Keratinocyte (primary cell): Measurements from ENCODE around the gene COTL1. TPM values are rescaled to one million over a fixed set of nuclear protein-coding genes. Genes with fewer than 3 reads are reported as not detected.

Source experiments
- DNase-seq: peaks from one replicate; pipeline ENCODE4 v3.0.0-alpha.2; 2011; ENCODE audit warnings: low read depth, missing footprints, low spot score
- FAIRE-seq: peaks from 2 replicates; lab custom pipeline; 2011; peaks lifted over from hg19 to GRCh38; lab: Jason Lieb, UNC
- H2AFZ ChIP-seq: 2 replicates; pipeline ENCODE4 v1.6.0; 2012; ENCODE audit warnings: low read length, control low read depth, inconsistent platforms; ENCODE audit not compliant: control insufficient read depth
- H3K27ac ChIP-seq: 2 replicates; pipeline ENCODE4 v1.5.1; 2011; ENCODE audit warnings: low read length; ENCODE audit not compliant: control insufficient read depth, insufficient read depth
- H3K27me3 ChIP-seq: 3 replicates; pipeline ENCODE4 v1.6.0; 2011; ENCODE audit warnings: low read length; ENCODE audit not compliant: control insufficient read depth, insufficient read depth; ENCODE audit errors: extremely low read depth
- H3K36me3 ChIP-seq, 2 experiments: 2 replicates in 1 of 2; 3 replicates in 1 of 2; pipeline ENCODE4 v1.5.1; 2011; ENCODE audit warnings: low read length in 2 of 2, mild to moderate bottlenecking in 1 of 2; ENCODE audit not compliant: control insufficient read depth in 2 of 2, insufficient read depth in 2 of 2; ENCODE audit errors: extremely low read depth in 1 of 2
- H3K4me1 ChIP-seq: 3 replicates; pipeline ENCODE4 v1.5.1; 2011; ENCODE audit warnings: low read length; ENCODE audit not compliant: control insufficient read depth, insufficient read depth; ENCODE audit errors: extremely low read depth
- H3K4me2 ChIP-seq: 3 replicates; pipeline ENCODE4 v1.6.0; 2011; ENCODE audit warnings: low read depth, low read length; ENCODE audit not compliant: control insufficient read depth, insufficient read depth; ENCODE audit errors: extremely low read depth
- H3K4me3 ChIP-seq, 3 experiments: fragments of 200-600 bp in 1 of 3; sonication (generic) in 1 of 3; 2 replicates in 2 of 3; 3 replicates in 1 of 3; pipeline ENCODE4 v1.5.1; 2011 to 2016; ENCODE audit warnings: low read length in 3 of 3, mild to moderate bottlenecking in 3 of 3, control low read depth in 2 of 3, inconsistent platforms in 1 of 3, low read depth in 1 of 3, mixed read lengths in 1 of 3, mixed run types in 1 of 3, moderate library complexity in 1 of 3; ENCODE audit not compliant: control insufficient read depth in 2 of 3, insufficient read depth in 2 of 3; ENCODE audit errors: extremely low read depth in 1 of 3
- H3K79me2 ChIP-seq: 2 replicates; pipeline ENCODE4 v1.6.0; 2012; ENCODE audit warnings: low read length; ENCODE audit not compliant: control insufficient read depth, insufficient read depth
- H3K9ac ChIP-seq: 3 replicates; pipeline ENCODE4 v1.6.0; 2011; ENCODE audit warnings: low read length; ENCODE audit not compliant: control insufficient read depth, insufficient read depth; ENCODE audit errors: extremely low read depth
- H3K9me1 ChIP-seq: 3 replicates; pipeline ENCODE4 v1.6.0; 2011; ENCODE audit warnings: low read length; ENCODE audit not compliant: control insufficient read depth, insufficient read depth; ENCODE audit errors: extremely low read depth
- H3K9me3 ChIP-seq: 2 replicates; pipeline ENCODE4 v1.5.1; 2012; ENCODE audit warnings: low read depth, low read length; ENCODE audit not compliant: control insufficient read depth
- H4K20me1 ChIP-seq: 3 replicates; pipeline ENCODE4 v1.6.0; 2011; ENCODE audit warnings: low read length; ENCODE audit not compliant: control insufficient read depth, insufficient read depth; ENCODE audit errors: extremely low read depth
- EZH2 ChIP-seq: IDR thresholded peaks from one replicate; pipeline ENCODE4 v1.6.1; 2012; ENCODE audit warnings: inconsistent platforms, mild to moderate bottlenecking, low read length, moderate library complexity
- dilution Hi-C: fragments of 300-500 bp; cut with MboI; formaldehyde crosslinking; loops from one replicate; pipeline ENCODE4 v1.7.0; 2020; ENCODE audit warnings: low sequenced_read_pairs; ENCODE audit not compliant: extremely low pct_ligation_motif_present
- polyA plus RNA-seq, 5 experiments: library from polyadenylated mRNA; depleted of rRNA in 3 of 5; stranded (reverse) in 3 of 5; stranded (forward) in 1 of 5; unstranded in 1 of 5; fragments of >200 nt; gene quantifications; 1 replicate in 1 of 5; 2 replicates in 3 of 5; 3 replicates in 1 of 5; pipeline versions ENCODE4 v1.2.1 to v1.2.3, GENCODE V29; 2011 to 2012; ENCODE audit warnings: missing spikeins in 2 of 5, low read depth in 1 of 5, low replicate concordance in 1 of 5
- TF ChIP-seq, protein P1 (sequence below), 3 experiments: IDR thresholded peaks in 1 of 3; conservative IDR thresholded peaks in 1 of 3; optimal IDR thresholded peaks in 1 of 3; 2 replicates in 2 of 3; 3 replicates in 1 of 3; pipeline versions ENCODE3 to v1.5.1; 2011; ENCODE audit warnings: low read length in 3 of 3, mild to moderate bottlenecking in 3 of 3, moderate library complexity in 2 of 3, control low read depth in 1 of 3, inconsistent platforms in 1 of 3; ENCODE audit not compliant: insufficient read depth in 2 of 3; ENCODE audit errors: extremely low read depth in 1 of 3

Gene COTL1
- polyA plus RNA-seq, 1 donor (not counting 4 experiments of a cell fraction or from before 2014, with no cell fraction given), result 116 TPM

DNA sequence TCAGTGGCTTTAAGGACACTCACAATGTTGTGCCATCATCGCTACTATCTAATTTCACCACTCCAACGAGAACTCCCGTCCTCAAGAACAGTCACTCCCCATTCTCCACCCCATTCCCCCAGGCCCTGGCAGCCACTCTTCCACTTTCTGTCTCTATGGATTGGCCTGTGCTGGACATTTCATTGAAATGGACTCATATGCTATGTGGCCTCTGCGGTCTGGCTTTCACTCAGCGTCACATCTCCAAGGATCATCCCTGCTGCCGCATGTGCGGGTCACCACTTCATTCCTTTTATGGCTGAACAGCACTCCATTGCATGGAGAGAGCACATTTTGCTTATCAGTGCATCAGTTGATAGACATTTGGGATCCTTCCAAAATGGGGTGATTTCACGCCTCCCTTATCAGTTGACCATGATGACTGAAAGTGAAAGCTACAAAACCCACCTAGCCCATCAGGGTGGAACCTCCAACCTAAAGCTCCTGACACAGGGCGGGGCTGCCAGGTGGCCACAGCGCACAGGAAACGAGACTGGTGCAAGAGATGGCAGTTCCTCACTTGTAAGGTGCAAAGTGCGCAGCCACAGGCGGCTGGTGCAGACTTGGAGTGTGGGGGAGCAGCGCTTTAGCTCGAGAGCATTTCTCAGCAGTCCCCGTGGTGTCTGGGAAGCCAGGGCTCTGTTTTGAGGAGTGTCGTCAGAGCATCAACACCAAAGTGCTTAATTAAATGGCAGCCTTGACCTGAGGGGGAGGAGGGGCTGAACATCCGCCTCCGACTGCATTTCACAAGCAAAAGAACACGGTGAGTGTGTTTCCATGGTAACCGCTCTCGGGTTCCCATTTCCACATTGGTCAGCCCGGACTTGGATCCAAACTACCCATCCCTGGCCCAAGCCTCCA is 23.8 kb downstream of the COTL1 start:
- dilution Hi-C loops, result no loop called here
- no peak for FAIRE-seq

GRCh38 chr16:84592718-84593117 is 25.2 kb downstream of the COTL1 start:
- FAIRE-seq, result no peak
- peaks cover 33% of the 10 kb centered on the region for H4K20me1 ChIP-seq

More for the DNA sequence above, 23.8 kb downstream of the COTL1 start:
- Histone ChIP-seq H3K9me3 (no peaks in the 10 kb centered on the region), H2AFZ (no peak overlapping the region), H3K27ac (no peak overlapping the region), H3K4me2 (no peak overlapping the region), H3K4me3 (no peak overlapping the region), H3K79me2 (peaks cover 78% of the 10 kb centered on the region), H3K36me3 (peaks cover 29 to 30% of the 10 kb centered on the region in 2 experiments), H3K27me3 (no peaks in the 10 kb centered on the region), H4K20me1 (peaks cover 31% of the 10 kb centered on the region), H3K9ac (no peak overlapping the region), H3K9me1 (no peaks in the 10 kb centered on the region), H3K4me1 (no peaks in the 10 kb centered on the region)
- TF ChIP-seq, protein P1, sequence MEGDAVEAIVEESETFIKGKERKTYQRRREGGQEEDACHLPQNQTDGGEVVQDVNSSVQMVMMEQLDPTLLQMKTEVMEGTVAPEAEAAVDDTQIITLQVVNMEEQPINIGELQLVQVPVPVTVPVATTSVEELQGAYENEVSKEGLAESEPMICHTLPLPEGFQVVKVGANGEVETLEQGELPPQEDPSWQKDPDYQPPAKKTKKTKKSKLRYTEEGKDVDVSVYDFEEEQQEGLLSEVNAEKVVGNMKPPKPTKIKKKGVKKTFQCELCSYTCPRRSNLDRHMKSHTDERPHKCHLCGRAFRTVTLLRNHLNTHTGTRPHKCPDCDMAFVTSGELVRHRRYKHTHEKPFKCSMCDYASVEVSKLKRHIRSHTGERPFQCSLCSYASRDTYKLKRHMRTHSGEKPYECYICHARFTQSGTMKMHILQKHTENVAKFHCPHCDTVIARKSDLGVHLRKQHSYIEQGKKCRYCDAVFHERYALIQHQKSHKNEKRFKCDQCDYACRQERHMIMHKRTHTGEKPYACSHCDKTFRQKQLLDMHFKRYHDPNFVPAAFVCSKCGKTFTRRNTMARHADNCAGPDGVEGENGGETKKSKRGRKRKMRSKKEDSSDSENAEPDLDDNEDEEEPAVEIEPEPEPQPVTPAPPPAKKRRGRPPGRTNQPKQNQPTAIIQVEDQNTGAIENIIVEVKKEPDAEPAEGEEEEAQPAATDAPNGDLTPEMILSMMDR (optimal IDR thresholded peaks at IDR 0.05 in 1 of 3, IDR thresholded peaks at IDR 0.05 in 1 of 3, conservative IDR thresholded peaks at IDR 0.05 in 1 of 3; ENCODE audit: extremely low read depth in 1 of 3, insufficient read depth in 2 of 3, low read length in 3 of 3), result no peak
- DNase-seq, result no peak

More at GRCh38 chr16:84592718-84593117, 25.2 kb downstream of the COTL1 start:
- H3K36me3 ChIP-seq, result peaks cover 30 to 34% of the 10 kb centered on the region in 2 experiments
- no peak overlapping the region for H2AFZ ChIP-seq
- no peak overlapping the region for H3K9ac ChIP-seq
- H3K27me3 ChIP-seq, result no peaks in the 10 kb centered on the region
- no peaks in the 10 kb centered on the region for H3K4me1 ChIP-seq
- TF ChIP-seq, protein P1 (optimal IDR thresholded peaks at IDR 0.05 in 1 of 3, IDR thresholded peaks at IDR 0.05 in 1 of 3, conservative IDR thresholded peaks at IDR 0.05 in 1 of 3; ENCODE audit: extremely low read depth in 1 of 3, insufficient read depth in 2 of 3, low read length in 3 of 3), result no peak
- no peak for TF ChIP-seq EZH2
- no peaks in the 10 kb centered on the region for H3K9me1 ChIP-seq
- H3K79me2 ChIP-seq, result peaks cover 75% of the 10 kb centered on the region
- H3K4me2 ChIP-seq, result no peak overlapping the region
- no peaks in the 10 kb centered on the region for H3K9me3 ChIP-seq
- H3K27ac ChIP-seq, result no peak overlapping the region
- DNase-seq, result no peak
- dilution Hi-C loops, result no loop called here
- H3K4me3 ChIP-seq, result no peak overlapping the region
